NCI-H1436 (cell line): ENCODE measurements around the gene FOXN3.

Experiments used
- DNase-seq: peaks from one replicate; lab custom pipeline; 2025; lab: John Stamatoyannopoulos, UW

Gene FOXN3

GRCh38 chr14:89432226-89432625 is 15.2 kb upstream of the FOXN3 start:
- DNase-seq = no peak

- DNase-seq = no peak
Observed at GRCh38 chr14:89430391-89431236, 13.6 kb upstream of the FOXN3 start.

GRCh38 chr14:89429199-89430181 is 12.5 kb upstream of the FOXN3 start:
- peak; percentile 21 for DNase-seq

DNA sequence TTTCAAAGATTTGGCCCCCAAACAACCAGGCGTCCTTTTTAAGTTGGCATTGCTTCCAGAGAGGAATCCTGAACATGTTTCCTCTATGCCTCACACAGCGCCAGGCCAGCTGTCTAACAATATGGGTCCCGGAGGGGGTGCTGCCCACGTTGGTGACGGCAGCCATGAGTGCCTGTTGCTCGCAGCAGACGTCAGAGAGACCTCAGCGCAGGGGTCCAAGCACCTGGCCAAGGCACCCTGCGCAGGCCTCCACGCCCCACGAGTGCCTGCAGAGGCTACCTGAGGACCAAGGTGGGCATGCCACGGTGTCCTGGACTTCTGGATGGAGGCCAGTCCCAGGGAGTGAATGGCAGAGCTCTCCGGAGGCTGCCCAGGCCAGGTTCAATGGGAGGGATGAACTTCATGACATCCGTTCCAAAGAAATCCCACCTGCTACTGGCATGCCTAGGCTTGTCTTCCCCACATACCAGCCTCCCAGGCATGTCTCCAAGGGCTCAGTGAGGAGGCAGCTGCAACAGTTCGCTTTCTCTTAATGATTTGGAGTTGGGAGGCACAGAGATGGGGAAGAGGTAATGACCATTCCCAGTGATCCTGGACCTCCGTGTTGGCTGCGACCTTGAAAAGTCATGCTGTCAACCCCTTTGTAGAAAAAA is 11.6 kb upstream of the FOXN3 start:
- peak; percentile 57 for DNase-seq

- no peak for DNase-seq
Observed at GRCh38 chr14:89428173-89428523, 11.1 kb upstream of the FOXN3 start.

DNA sequence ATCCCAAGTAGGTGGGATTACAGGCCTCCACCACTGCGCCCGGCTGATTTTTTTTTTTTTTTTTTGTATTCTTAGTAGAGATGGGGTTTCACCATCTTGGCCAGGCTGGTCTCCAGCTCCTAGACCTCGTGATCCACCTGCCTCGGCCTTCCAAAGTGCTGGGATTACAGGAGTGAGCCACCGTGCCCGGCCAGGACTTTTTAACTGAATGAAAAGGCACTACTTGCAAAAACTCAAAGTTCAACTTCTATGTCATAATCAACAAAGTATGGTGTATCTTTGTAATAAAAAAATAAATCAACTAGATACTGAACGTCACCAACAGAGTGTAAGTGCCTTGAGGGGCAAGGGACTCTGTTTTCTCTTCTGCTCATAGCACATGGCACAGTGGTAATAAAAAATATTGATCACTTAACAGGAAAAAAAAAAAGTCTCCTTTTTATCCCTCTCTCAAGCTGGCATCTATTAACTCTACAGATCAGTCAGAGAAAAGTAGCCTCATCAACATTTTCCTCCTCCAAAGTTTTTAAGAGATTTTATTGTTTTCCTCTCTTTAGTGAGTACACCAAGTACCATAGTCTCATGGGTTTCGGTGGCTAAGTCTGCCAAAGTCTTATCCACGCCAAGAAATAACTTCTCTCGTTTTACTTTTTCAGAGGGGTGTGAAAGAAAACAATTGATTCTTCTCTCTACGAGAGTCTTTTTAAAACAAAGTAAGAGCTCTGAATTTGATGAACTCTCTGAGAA is 10.6 kb upstream of the FOXN3 start:
- no peak for DNase-seq

GRCh38 chr14:89425931-89426330 is 8.9 kb upstream of the FOXN3 start:
- DNase-seq = no peak

DNA sequence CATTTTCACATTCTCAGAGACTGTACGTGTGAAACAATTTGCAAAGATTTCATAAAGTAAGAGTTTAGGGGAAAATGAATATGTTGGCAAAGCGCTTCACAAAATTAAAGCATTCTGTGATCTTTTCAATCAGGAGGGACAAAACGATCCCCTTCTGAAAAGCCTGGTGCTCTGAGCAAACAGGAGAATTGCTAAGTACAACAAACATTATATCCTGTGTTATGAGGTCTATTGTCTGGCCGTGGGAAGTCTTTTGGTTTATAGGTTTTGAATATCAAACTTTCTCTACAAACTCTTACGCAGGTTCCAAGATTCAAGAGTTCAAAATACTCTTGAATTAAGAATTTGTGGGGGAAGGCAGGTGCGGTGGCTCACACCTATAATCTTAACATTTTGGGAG is 7.2 kb upstream of the FOXN3 start:
- DNase-seq = no peak

GRCh38 chr14:89422952-89423345 is 5.9 kb upstream of the FOXN3 start:
- no peak for DNase-seq

- DNase-seq = no peak
Observed at GRCh38 chr14:89422181-89422951, 5.3 kb upstream of the FOXN3 start.

- DNase-seq = peak; percentile 64
Observed at GRCh38 chr14:89420502-89420901, 3.5 kb upstream of the FOXN3 start.

DNA sequence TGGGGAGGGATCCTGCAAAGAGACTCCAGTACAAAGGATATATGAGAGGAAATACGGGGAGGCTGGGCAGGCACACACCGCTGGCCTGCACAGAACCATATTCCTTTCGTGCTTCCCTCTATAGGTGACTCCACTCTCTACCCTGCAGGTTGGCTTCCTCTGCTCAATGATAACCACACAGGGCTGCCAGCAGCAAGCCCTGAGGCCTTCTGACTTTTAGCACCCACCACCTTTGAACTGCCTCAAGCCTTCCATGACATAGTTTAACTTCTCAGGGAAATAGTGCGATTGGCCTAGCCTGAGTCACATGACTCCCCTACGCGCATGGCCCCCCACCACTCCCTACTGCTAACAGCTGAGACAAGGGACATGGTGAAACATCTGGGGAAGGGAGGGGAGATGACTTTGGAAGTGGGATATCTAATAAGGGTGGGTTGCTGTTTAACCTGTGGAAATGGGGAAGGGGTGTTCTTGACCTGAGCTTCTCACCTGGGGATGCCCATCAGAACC is 3.0 kb upstream of the FOXN3 start:
- DNase-seq = no peak

GRCh38 chr14:89418976-89419375 is 1.9 kb upstream of the FOXN3 start:
- no peak for DNase-seq

- DNase-seq = no peak
Observed at GRCh38 chr14:89418452-89418851, 1.4 kb upstream of the FOXN3 start.

DNA sequence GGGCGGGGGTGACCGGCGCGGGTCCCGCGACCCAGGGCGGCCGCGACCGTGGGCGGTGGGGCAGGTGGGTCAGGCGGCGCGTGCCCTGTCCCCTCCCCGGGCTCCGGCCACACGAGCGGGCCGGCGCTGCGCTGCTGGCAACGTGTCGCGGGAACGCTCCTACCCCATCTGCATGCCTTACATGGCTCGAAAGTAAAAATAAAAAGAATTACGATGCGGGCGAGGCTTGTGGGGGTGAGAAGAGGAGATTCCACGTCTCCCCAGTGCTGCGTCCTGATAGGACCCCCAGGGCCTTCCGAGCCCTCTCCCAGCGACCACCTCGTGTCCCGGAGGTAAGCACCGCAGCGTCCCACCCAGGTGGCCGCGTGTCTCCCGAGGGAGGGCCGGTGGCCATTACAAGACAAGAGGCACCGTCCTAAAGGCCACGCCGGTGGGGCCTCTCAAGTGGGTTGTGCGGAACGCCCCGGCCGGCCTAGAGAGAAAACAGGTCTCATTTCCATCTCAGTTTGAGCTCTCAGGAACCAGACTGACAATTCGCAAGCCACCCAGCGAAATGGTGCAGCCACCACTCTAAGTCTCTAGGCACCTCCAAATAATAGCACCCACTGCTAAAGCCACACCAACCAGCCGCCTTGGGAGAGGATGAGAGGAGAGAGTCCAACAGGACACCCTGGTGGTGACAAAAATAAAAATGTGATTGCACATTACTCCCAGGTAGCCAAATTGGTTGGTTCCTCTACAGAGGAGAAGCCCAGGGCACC is 612 bp upstream of the FOXN3 start:
- peak; percentile 50 for DNase-seq

GRCh38 chr14:89416002-89416995 is 734 bp downstream of the FOXN3 start:
- DNase-seq = peak; percentile 75

DNA sequence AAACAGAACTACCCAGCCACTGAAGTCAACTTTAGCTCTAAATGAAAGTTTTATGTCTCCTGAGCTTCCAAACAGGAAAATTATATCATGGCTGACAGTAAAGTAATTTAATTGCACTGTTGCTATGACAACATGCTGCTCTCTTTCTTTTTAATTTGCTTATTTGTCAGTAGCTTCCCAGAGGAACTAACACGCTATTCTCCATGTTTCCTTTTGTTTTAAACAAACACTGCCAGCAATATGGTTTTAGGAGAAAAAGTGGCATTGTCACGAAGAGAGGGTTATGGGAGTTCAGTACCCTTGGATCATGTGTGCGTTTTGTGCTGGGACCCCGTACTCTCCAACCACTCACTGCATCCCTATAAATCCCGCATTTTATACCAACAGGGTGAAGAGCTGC is 1.9 kb downstream of the FOXN3 start:
- no peak for DNase-seq

DNA sequence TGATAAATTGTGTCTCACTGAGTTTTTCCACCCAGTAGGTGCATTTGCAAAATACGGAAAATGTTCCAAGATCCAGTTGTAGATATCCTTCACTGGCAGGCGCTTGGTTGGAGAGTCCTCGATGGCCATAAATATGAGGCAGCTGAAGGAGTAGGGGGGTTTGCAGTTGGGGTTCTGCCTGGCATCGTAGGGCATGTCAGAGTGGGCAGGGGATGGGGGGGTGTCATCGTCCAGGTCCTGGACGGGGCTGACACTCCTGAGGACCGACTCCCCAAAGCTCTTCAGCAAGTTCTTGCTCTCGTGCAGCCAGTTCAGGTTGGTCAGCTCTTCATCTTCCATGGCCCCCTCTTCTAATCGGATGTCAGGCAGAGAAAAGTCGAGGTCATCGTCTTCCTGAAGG is 5.1 kb downstream of the FOXN3 start:
- DNase-seq = no peak

GRCh38 chr14:89409961-89410360 is 7.1 kb downstream of the FOXN3 start:
- DNase-seq = no peak
